H1 (cell line): ENCODE data around the gene PXN. TPM values are rescaled to one million over a fixed set of nuclear protein-coding genes. Genes with fewer than 3 reads are reported as not detected.
A peak's percentile ranks its signal among the peaks of the same experiment; 100 is the strongest.

ENCODE experiments used
- CTCF ChIA-PET: fragments of 300-600 bp; sonication (Branson Sonifier 250); formaldehyde crosslinking; loops from one replicate; lab custom pipeline; 2021; ENCODE audit not compliant: partially characterized antibody; lab: Charles Lee
- POLR2A ChIA-PET: fragments of 300-600 bp; sonication (Branson Sonifier 250); formaldehyde crosslinking; loops from one replicate; lab custom pipeline; 2021; ENCODE audit warnings: inconsistent platforms; ENCODE audit not compliant: partially characterized antibody; lab: Charles Lee
- DNase-seq, 2 experiments: peaks; one replicate each; pipeline versions ENCODE4 v3.0.0 to v3.0.0-alpha.2; 2010 to 2022; ENCODE audit warnings: low spot score in 2 of 2, low read depth in 1 of 2, mixed read lengths in 1 of 2
- FAIRE-seq: peaks from 2 replicates; lab custom pipeline; 2011; peaks lifted over from hg19 to GRCh38; lab: Jason Lieb, UNC
- H2AFZ ChIP-seq: 2 replicates; pipeline ENCODE4 v1.8.1; 2012; ENCODE audit warnings: low read length, inconsistent platforms
- H2AK5ac ChIP-seq: 2 replicates; pipeline ENCODE4 v1.6.1; 2013; ENCODE audit warnings: low read depth, low read length
- H2BK120ac ChIP-seq: replicated peaks from 2 replicates; pipeline ENCODE3; 2013; ENCODE audit warnings: low read depth, low read length, inconsistent platforms
- H2BK12ac ChIP-seq: 2 replicates; pipeline ENCODE4 v1.6.1; 2013; ENCODE audit warnings: low read depth, low read length
- H2BK15ac ChIP-seq: 2 replicates; pipeline ENCODE4 v1.6.1; 2013; ENCODE audit warnings: low read length
- H2BK20ac ChIP-seq: 2 replicates; pipeline ENCODE4 v1.6.1; 2013; ENCODE audit warnings: low read length
- H2BK5ac ChIP-seq: 2 replicates; pipeline ENCODE4 v1.6.1; 2013; ENCODE audit warnings: low read depth, low read length
- H3K14ac ChIP-seq: 2 replicates; pipeline ENCODE4 v1.6.1; 2013; ENCODE audit warnings: inconsistent platforms; ENCODE audit not compliant: insufficient read length
- H3K18ac ChIP-seq: 2 replicates; pipeline ENCODE4 v1.6.1; 2013; ENCODE audit warnings: low read length; ENCODE audit errors: extremely low read depth
- H3K23ac ChIP-seq: 2 replicates; pipeline ENCODE4 v1.6.1; 2013; ENCODE audit warnings: inconsistent platforms; ENCODE audit not compliant: insufficient read length
- H3K23me2 ChIP-seq: 2 replicates; pipeline ENCODE4 v1.6.1; 2013; ENCODE audit warnings: low read depth, low read length
- H3K27ac ChIP-seq: 2 replicates; pipeline ENCODE4 v1.6.1; 2011; ENCODE audit warnings: low read depth, low read length, inconsistent platforms
- H3K27me3 ChIP-seq, 4 experiments: replicated peaks in 1 of 4; 1 replicate in 1 of 4; 2 replicates in 3 of 4; pipeline versions ENCODE4 v1.6.1 to v1.8.1; 2011 to 2013; ENCODE audit warnings: low read length in 3 of 4, mild to moderate bottlenecking in 3 of 4, inconsistent platforms in 2 of 4, mixed read lengths in 2 of 4, moderate library complexity in 1 of 4; ENCODE audit not compliant: control insufficient read depth in 3 of 4, insufficient read depth in 3 of 4; ENCODE audit errors: extremely low read depth in 1 of 4
- H3K36me3 ChIP-seq, 4 experiments: 2 replicates each; pipeline versions ENCODE4 v1.6.1 to v1.8.1; 2011 to 2013; ENCODE audit warnings: mild to moderate bottlenecking in 4 of 4, low read length in 3 of 4, moderate library complexity in 2 of 4, control low read depth in 1 of 4, inconsistent platforms in 1 of 4; ENCODE audit not compliant: insufficient read depth in 4 of 4, control insufficient read depth in 2 of 4
- H3K4ac ChIP-seq: replicated peaks from 2 replicates; pipeline ENCODE3; 2013; ENCODE audit warnings: low read length, low read depth, mixed read lengths, inconsistent platforms; ENCODE audit not compliant: insufficient read length
- H3K4me1 ChIP-seq, 4 experiments: replicated peaks in 1 of 4; 1 replicate in 1 of 4; 2 replicates in 3 of 4; pipeline versions ENCODE4 v1.6.1 to v1.8.1; 2011 to 2013; ENCODE audit warnings: low read length in 3 of 4, inconsistent platforms in 2 of 4, mixed read lengths in 1 of 4; ENCODE audit not compliant: insufficient read depth in 4 of 4, control insufficient read depth in 3 of 4
- H3K4me2 ChIP-seq, 2 experiments: 2 replicates each; pipeline versions ENCODE4 v1.6.1 to v1.8.1; 2011 to 2013; ENCODE audit warnings: low read depth in 2 of 2, low read length in 2 of 2, control low read depth in 1 of 2, inconsistent platforms in 1 of 2, mild to moderate bottlenecking in 1 of 2; ENCODE audit not compliant: insufficient read depth in 1 of 2
- H3K4me3 ChIP-seq, 4 experiments: fragments of 200-600, 300-600 bp in 1 of 4; sonication (generic), shearing (Covaris generic), sonication (Bioruptor Twin) in 1 of 4; 2 replicates each; pipeline versions ENCODE4 v1.5.1 to v1.8.1; 2011 to 2016; ENCODE audit warnings: low read length in 4 of 4, low read depth in 3 of 4, control low read depth in 2 of 4, inconsistent platforms in 2 of 4, mild to moderate bottlenecking in 2 of 4, mixed read lengths in 1 of 4, moderate library complexity in 1 of 4; ENCODE audit not compliant: insufficient read depth in 2 of 4; ENCODE audit errors: extremely low read depth in 1 of 4
- H3K56ac ChIP-seq: replicated peaks from 2 replicates; pipeline ENCODE3; 2013; ENCODE audit warnings: low read depth, mild to moderate bottlenecking, mixed read lengths, low read length, inconsistent platforms; ENCODE audit not compliant: insufficient read length
- H3K79me1 ChIP-seq: 2 replicates; pipeline ENCODE4 v1.6.1; 2013; ENCODE audit warnings: low read depth, low read length, control low read depth
- H3K79me2 ChIP-seq, 2 experiments: 2 replicates each; pipeline versions ENCODE4 v1.6.1 to v1.8.1; 2012 to 2013; ENCODE audit warnings: low read length in 2 of 2, mild to moderate bottlenecking in 2 of 2, inconsistent platforms in 1 of 2; ENCODE audit not compliant: insufficient read depth in 2 of 2, control insufficient read depth in 1 of 2
- H3K9ac ChIP-seq, 4 experiments: replicated peaks in 1 of 4; 1 replicate in 1 of 4; 2 replicates in 3 of 4; pipeline versions ENCODE4 v1.6.1 to v1.8.1; 2011 to 2013; ENCODE audit warnings: low read depth in 3 of 4, low read length in 3 of 4, control low read depth in 2 of 4, mild to moderate bottlenecking in 2 of 4, moderate library complexity in 2 of 4, inconsistent platforms in 1 of 4; ENCODE audit errors: extremely low read depth in 1 of 4
- H3K9me3 ChIP-seq, 2 experiments: 2 replicates each; pipeline versions ENCODE4 v1.6.1 to v1.8.1; 2012 to 2013; ENCODE audit warnings: mild to moderate bottlenecking in 2 of 2, moderate library complexity in 2 of 2, control low read depth in 1 of 2, inconsistent platforms in 1 of 2, low read depth in 1 of 2, low read length in 1 of 2, mixed read lengths in 1 of 2; ENCODE audit not compliant: insufficient read depth in 2 of 2
- H4K20me1 ChIP-seq, 2 experiments: replicated peaks in 1 of 2; 2 replicates each; pipeline versions ENCODE3 to v1.8.1; 2011 to 2013; ENCODE audit warnings: inconsistent platforms in 2 of 2, low read length in 2 of 2, mild to moderate bottlenecking in 1 of 2; ENCODE audit not compliant: insufficient read depth in 2 of 2, control insufficient read depth in 1 of 2
- H4K5ac ChIP-seq: 2 replicates; pipeline ENCODE4 v1.6.1; 2013; ENCODE audit warnings: low read length, low read depth, mixed read lengths, inconsistent platforms; ENCODE audit not compliant: insufficient read length
- H4K8ac ChIP-seq: 2 replicates; pipeline ENCODE4 v1.8.0; 2013; ENCODE audit warnings: mild to moderate bottlenecking, moderate library complexity, low read length, inconsistent platforms; ENCODE audit not compliant: insufficient read depth; ENCODE audit errors: extremely low read depth
- H4K91ac ChIP-seq: replicated peaks from 2 replicates; pipeline ENCODE3; 2013; ENCODE audit warnings: low read length, mixed read lengths, inconsistent platforms; ENCODE audit not compliant: insufficient read length
- ASH2L ChIP-seq: fragments of 200-600, 300-600 bp; sonication (generic); IDR thresholded peaks from one replicate; pipeline ENCODE4 v1.7.1; 2017; ENCODE audit warnings: low read length
- CHD2 ChIP-seq: IDR thresholded peaks from 2 replicates; pipeline ENCODE4 v1.6.1; 2012; ENCODE audit warnings: low read length, improper control_type of control experiment
- TAF1 ChIP-seq: IDR thresholded peaks from 2 replicates; pipeline ENCODE4 v1.6.1; 2011; ENCODE audit warnings: mild to moderate bottlenecking, low read depth, low read length
- WGBS, 2 experiments: shearing (Covaris generic) in 1 of 2; methylation state at CpG; one replicate each; pipeline versions ENCODE4 v1.1.6 to v1.1.7; 2013 to 2015; ENCODE audit warnings: low lambda C conversion rate in 2 of 2, mixed read lengths in 2 of 2, inconsistent platforms in 1 of 2, low coverage in 1 of 2, missing lambda C conversion rate in 1 of 2; ENCODE audit not compliant: insufficient replicate concordance in 2 of 2, insufficient coverage in 1 of 2, insufficient read length in 1 of 2; ENCODE audit errors: extremely low coverage in 1 of 2, missing lambda C conversion rate in 1 of 2; 5-methylcytosine and 5-hydroxymethylcytosine counted together
- polyA plus RNA-seq, 7 experiments: library from polyadenylated mRNA; depleted of rRNA in 3 of 7; stranded (reverse) in 5 of 7; unstranded in 2 of 7; fragments of >200 nt in 5 of 7; fragments of 200-250 nt in 2 of 7; gene quantifications; 1 replicate in 5 of 7; 2 replicates in 1 of 7; 4 replicates in 1 of 7; pipeline versions ENCODE4 v1.2.1 to v1.2.3, GENCODE V29; 2011 to 2013; ENCODE audit warnings: missing spikeins in 2 of 7, mixed read lengths in 2 of 7
- total RNA-seq: library from RNA; stranded (reverse); fragmentation: NEBNext Ultra II Directional; extraction: Animal tissue kit (Norgen Biotek cat#: 25700); gene quantifications from 2 replicates; pipeline ENCODE4 v1.2.1, GENCODE V29; 2021

Gene PXN
- total and polyA plus RNA-seq, 2 of the 8 experiments (the other 6 are each of a cell fraction or from before 2014, with no cell fraction given): 51.0 to 105 TPM

DNA sequence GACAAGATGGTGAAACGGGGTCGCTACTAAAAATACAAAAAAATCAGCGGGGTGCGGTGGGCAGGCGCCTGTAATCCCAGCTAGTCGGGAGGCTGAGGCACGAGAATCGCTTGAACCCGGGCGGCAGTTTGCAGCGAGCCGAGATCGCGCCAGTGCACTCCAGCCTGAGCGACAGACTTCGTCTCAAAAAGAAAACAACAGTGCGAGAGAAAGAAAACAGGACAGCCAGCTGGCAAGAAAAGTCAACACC is 26.8 kb upstream of the PXN start:
- H2BK12ac ChIP-seq: peak overlapping the region; percentile 92; the same call in 1 of the 2 replicates
- no peak overlapping the region for H3K14ac ChIP-seq
- no peak overlapping the region for H3K4ac ChIP-seq
- no peak overlapping the region for H3K56ac ChIP-seq
- FAIRE-seq (no peak), DNase-seq (no peak)
- peak overlapping the region; percentile 100 for H2BK5ac ChIP-seq
- H3K4me1 ChIP-seq: peaks cover 4% of the 10 kb centered on the region in 4 experiments; a peak in 6 of 7 replicates
- H3K79me1 ChIP-seq: no peaks in the 10 kb centered on the region
- H3K18ac ChIP-seq: no peak overlapping the region
- H3K4me3 ChIP-seq: peak overlapping the region; percentile 72 to 91 (median 73)
- TF ChIP-seq TAF1: 0 out of 2 replicates have a peak, but pooled peaks have one; percentile 38
- TF ChIP-seq CHD2: no peak
- peak; percentile 66 for TF ChIP-seq ASH2L
- POLR2A ChIA-PET: interaction anchor here (0.8 to 67.0 kb wide), 46 partner anchors 8 to 415 kb away, joined by 3 to 4270 read pairs (median 7); partner anchors contain the start of genes BICDL1, CIT, COX6A1 and DYNLL1
- peak overlapping the region; percentile 98; the same call in 1 of the 2 replicates for H4K8ac ChIP-seq
- no peak overlapping the region for H2AFZ ChIP-seq
- H4K20me1 ChIP-seq: no peaks in the 10 kb centered on the region
- H2BK120ac ChIP-seq: no peak overlapping the region
- H3K23ac ChIP-seq: no peak overlapping the region
- H2AK5ac ChIP-seq: peak overlapping the region; percentile 100; the same call in 1 of the 2 replicates
- peak overlapping the region; percentile 35 for H4K5ac ChIP-seq
- no peak overlapping the region for H4K91ac ChIP-seq
- 2% methylated on average over 16 of the region's 17 CpGs; no CpG with 5 or more reads in 1 of the 2 experiments for WGBS, 2 experiments
- H3K9ac ChIP-seq: peak overlapping the region in 3 of 4 experiments; percentile 97 to 99 (median 98); a peak in 6 of 7 replicates
- H3K79me2 ChIP-seq: no peaks in the 10 kb centered on the region
- no peak overlapping the region for H2BK15ac ChIP-seq
- H3K27me3 ChIP-seq: no peaks in the 10 kb centered on the region
- peaks cover 7% of the 10 kb centered on the region; the same call in 1 of the 2 replicates for H3K23me2 ChIP-seq
- no peaks in the 10 kb centered on the region for H3K9me3 ChIP-seq
- H3K36me3 ChIP-seq: no peaks in the 10 kb centered on the region
- H3K27ac ChIP-seq: peak overlapping the region; percentile 100
- CTCF ChIA-PET: interaction anchor here (1.3 to 11.9 kb wide), 6 partner anchors 9 to 63 kb away, joined by 3 to 148 read pairs (median 9); partner anchors contain the start of gene PXN
- H2BK20ac ChIP-seq: no peak overlapping the region
- peak overlapping the region; percentile 87 to 100 for H3K4me2 ChIP-seq
